Endothelial cell of umbilical vein (primary cell): ENCODE data around the gene PARM1. TPM values are rescaled to one million over a fixed set of nuclear protein-coding genes. Genes with fewer than 3 reads are reported as not detected.

Experiments
- BruUV-seq: library from RNA; stranded (reverse); fragments of 400-500 nt; replicated peaks from 2 replicates; lab custom pipeline; 2021; lab: Mats Ljungman, UMichigan
- CTCF ChIA-PET: fragments of 300-600, 350-600 bp; sonication (Branson Sonifier 250); formaldehyde crosslinking; loops from one replicate; lab custom pipeline; 2021; ENCODE audit warnings: antibody characterized with exemption, inconsistent platforms; lab: Charles Lee
- POLR2A ChIA-PET: fragments of 300-600, 350-600 bp; sonication (Branson Sonifier 250); formaldehyde crosslinking; loops from one replicate; lab custom pipeline; 2021; ENCODE audit warnings: antibody characterized with exemption, inconsistent platforms; lab: Charles Lee
- DNase-seq: peaks from one replicate; pipeline ENCODE4 v3.0.0-alpha.2; 2011; ENCODE audit warnings: low read depth, low spot score
- FAIRE-seq: peaks from 2 replicates; lab custom pipeline; 2011; peaks lifted over from hg19 to GRCh38; lab: Jason Lieb, UNC
- H2AFZ ChIP-seq: 2 replicates; pipeline ENCODE4 v1.6.0; 2012; ENCODE audit warnings: low read depth, low read length, control low read depth, inconsistent platforms
- H3K27ac ChIP-seq: 2 replicates; pipeline ENCODE4 v1.5.1; 2011; ENCODE audit warnings: low read depth, mild to moderate bottlenecking, control low read depth, low read length, moderate library complexity; ENCODE audit not compliant: insufficient read depth
- H3K27me3 ChIP-seq, 2 experiments: 2 replicates each; pipeline versions ENCODE4 v1.6.0 to v1.6.1; 2011; ENCODE audit warnings: low read length in 2 of 2, mixed read lengths in 1 of 2; ENCODE audit not compliant: control insufficient read depth in 2 of 2, insufficient read depth in 2 of 2
- H3K36me3 ChIP-seq, 2 experiments: 2 replicates in 1 of 2; 3 replicates in 1 of 2; pipeline ENCODE4 v1.5.1; 2011; ENCODE audit warnings: low read length in 2 of 2, mild to moderate bottlenecking in 1 of 2, moderate library complexity in 1 of 2; ENCODE audit not compliant: control insufficient read depth in 2 of 2, insufficient read depth in 2 of 2; ENCODE audit errors: extremely low read depth in 1 of 2
- H3K4me1 ChIP-seq: 3 replicates; pipeline ENCODE4 v1.5.1; 2011; ENCODE audit warnings: mild to moderate bottlenecking, low read length; ENCODE audit not compliant: control insufficient read depth, insufficient read depth; ENCODE audit errors: extremely low read depth
- H3K4me2 ChIP-seq: 2 replicates; pipeline ENCODE4 v1.6.1; 2011; ENCODE audit warnings: low read length, control low read depth, mixed read lengths; ENCODE audit not compliant: insufficient read depth
- H3K4me3 ChIP-seq, 3 experiments: fragments of 200-600 bp in 1 of 3; sonication (generic), shearing (Covaris generic) in 1 of 3; replicated peaks in 1 of 3; 2 replicates each; pipeline ENCODE4 v1.5.1; 2011 to 2016; ENCODE audit warnings: control low read depth in 3 of 3, low read length in 3 of 3, mild to moderate bottlenecking in 2 of 3, inconsistent platforms in 1 of 3, low read depth in 1 of 3, moderate library complexity in 1 of 3; ENCODE audit not compliant: insufficient read depth in 1 of 3
- H3K79me2 ChIP-seq: 2 replicates; pipeline ENCODE4 v1.6.0; 2012; ENCODE audit warnings: low read length, inconsistent platforms; ENCODE audit not compliant: control insufficient read depth, insufficient read depth
- H3K9ac ChIP-seq: replicated peaks from 2 replicates; pipeline ENCODE3; 2011; ENCODE audit warnings: low read length, control low read depth; ENCODE audit not compliant: insufficient read depth; ENCODE audit errors: extremely low read depth
- H3K9me1 ChIP-seq: replicated peaks from 3 replicates; pipeline ENCODE4 v1.6.0; 2011; ENCODE audit warnings: mild to moderate bottlenecking, low read length; ENCODE audit not compliant: control insufficient read depth, insufficient read depth; ENCODE audit errors: extremely low read depth
- H3K9me3 ChIP-seq: replicated peaks from 2 replicates; pipeline ENCODE4 v1.5.1; 2012; ENCODE audit warnings: low read length, inconsistent platforms; ENCODE audit not compliant: control insufficient read depth, insufficient read depth
- H4K20me1 ChIP-seq: replicated peaks from 2 replicates; pipeline ENCODE3; 2011; ENCODE audit warnings: mild to moderate bottlenecking, low read length; ENCODE audit not compliant: control insufficient read depth, insufficient read depth; ENCODE audit errors: extremely low read depth
- CTCF ChIP-seq, 2 donors: IDR thresholded peaks; 1 replicate in 1 of 2; 2 replicates in 1 of 2; pipeline ENCODE4 v1.5.1; 2011; ENCODE audit warnings: low read length in 2 of 2, mild to moderate bottlenecking in 2 of 2, moderate library complexity in 2 of 2, control low read depth in 1 of 2, inconsistent platforms in 1 of 2, low read depth in 1 of 2; ENCODE audit not compliant: insufficient read depth in 1 of 2; ENCODE audit errors: extremely low read depth in 1 of 2
- EZH2 ChIP-seq: IDR thresholded peaks from 2 replicates; pipeline ENCODE4 v1.6.1; 2012; ENCODE audit warnings: borderline replicate concordance, low read depth, mild to moderate bottlenecking, moderate library complexity, low read length, inconsistent platforms; ENCODE audit not compliant: severe bottlenecking
- FOS ChIP-seq: IDR thresholded peaks from 2 replicates; pipeline ENCODE4 v1.6.1; 2011; ENCODE audit warnings: mild to moderate bottlenecking, low read length, moderate library complexity, borderline replicate concordance; ENCODE audit not compliant: insufficient read depth
- GATA2 ChIP-seq: IDR thresholded peaks from 2 replicates; pipeline ENCODE4 v1.7.0; 2011; ENCODE audit warnings: low read depth, mild to moderate bottlenecking, moderate library complexity, mixed read lengths, low read length; ENCODE audit not compliant: insufficient read length, insufficient read depth
- JUN ChIP-seq: IDR thresholded peaks from 2 replicates; pipeline ENCODE4 v1.6.1; 2011; ENCODE audit warnings: borderline replicate concordance, low read depth; ENCODE audit not compliant: insufficient read length, insufficient read depth
- MYC ChIP-seq: IDR thresholded peaks from one replicate; pipeline ENCODE4 v1.6.1; 2011; ENCODE audit warnings: mild to moderate bottlenecking, low read depth, low read length
- POLR2A ChIP-seq: IDR thresholded peaks from 2 replicates; pipeline ENCODE4 v1.6.1; 2012; ENCODE audit warnings: low read depth, mild to moderate bottlenecking, control low read depth, low read length
- POLR2AphosphoS5 ChIP-seq: IDR thresholded peaks from 2 replicates; pipeline ENCODE4 v1.6.1; 2012; ENCODE audit warnings: low read depth, mild to moderate bottlenecking, control low read depth, low read length, moderate library complexity; ENCODE audit not compliant: insufficient read depth
- dilution Hi-C: fragments of 300-500 bp; cut with MboI; formaldehyde crosslinking; loops from one replicate; pipeline ENCODE4 v1.15.0; 2019; ENCODE audit warnings: low sequenced_read_pairs; ENCODE audit not compliant: extremely low pct_ligation_motif_present
- intact Hi-C: fragments of 100-400 bp; cut with micrococcal nuclease; formaldehyde crosslinking; loops from one replicate; pipeline ENCODE4 v1.10.0; 2022
- polyA plus RNA-seq, 4 experiments: library from polyadenylated mRNA; depleted of rRNA in 3 of 4; stranded (reverse) in 3 of 4; unstranded in 1 of 4; fragments of >200 nt; gene quantifications; 2 replicates each; pipeline versions ENCODE4 v1.2.1 to v1.2.3, GENCODE V29; 2011 to 2012; ENCODE audit warnings: missing spikeins in 1 of 4
- total RNA-seq: library from RNA; stranded (reverse); gene quantifications from 2 replicates; pipeline ENCODE4 v1.2.3, GENCODE V29; 2021
- TF ChIP-seq, protein P1 (sequence below): IDR thresholded peaks from 2 replicates; pipeline ENCODE4 v1.6.1; 2011; ENCODE audit not compliant: insufficient read depth, insufficient read length

The PARM1 gene
- total and polyA plus RNA-seq, 2 donors (not counting 3 experiments of a cell fraction or from before 2014, with no cell fraction given): 0.01 TPM; not detected in 1

DNA sequence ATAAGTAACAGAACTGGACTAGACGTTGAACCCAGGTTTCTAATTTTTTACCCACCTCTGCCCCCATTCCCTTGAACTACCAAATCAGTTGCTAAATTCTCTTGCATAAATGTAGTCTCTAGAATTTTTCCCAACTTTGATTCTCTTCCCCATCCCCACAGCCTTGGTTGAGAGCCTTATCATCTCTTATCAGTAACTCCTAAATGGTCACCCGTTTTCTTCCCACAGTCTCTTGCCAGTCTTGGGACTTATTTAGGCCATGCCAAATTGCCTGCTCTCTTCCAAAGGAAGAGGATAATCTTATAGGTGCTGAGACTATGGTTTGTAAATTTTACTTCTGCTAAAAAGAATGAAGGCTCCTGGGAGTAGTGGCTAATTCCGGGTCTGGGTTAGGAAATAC lies 13.3 kb downstream of the PARM1 start:
- TF ChIP-seq JUN: no peak
- TF ChIP-seq POLR2AphosphoS5: no peak
- no peak for TF ChIP-seq POLR2A
- TF ChIP-seq, protein P1, sequence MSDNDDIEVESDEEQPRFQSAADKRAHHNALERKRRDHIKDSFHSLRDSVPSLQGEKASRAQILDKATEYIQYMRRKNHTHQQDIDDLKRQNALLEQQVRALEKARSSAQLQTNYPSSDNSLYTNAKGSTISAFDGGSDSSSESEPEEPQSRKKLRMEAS: no peak
- no peak for TF ChIP-seq GATA2
- no peak for TF ChIP-seq CTCF (IDR thresholded peaks at IDR 0.05; ENCODE audit: extremely low read depth in 1 of 2, insufficient read depth in 1 of 2, low read depth in 1 of 2, low read length in 2 of 2)
- no peak for TF ChIP-seq EZH2
- no peak for TF ChIP-seq FOS
- TF ChIP-seq MYC: no peak
- H4K20me1 ChIP-seq: no peaks in the 10 kb centered on the region
- POLR2A ChIA-PET: no interaction called here
- H3K9me3 ChIP-seq: no peaks in the 10 kb centered on the region
- H3K4me3 ChIP-seq: no peak overlapping the region
- peaks cover 0 to 4% of the 10 kb centered on the region in 2 experiments for H3K27me3 ChIP-seq
- DNase-seq (no peak), FAIRE-seq (no peak)
- H3K9me1 ChIP-seq: no peaks in the 10 kb centered on the region
- no peak overlapping the region for H3K9ac ChIP-seq
- dilution Hi-C loops (no loop called here), intact Hi-C loops (no loop called here)
- H3K4me1 ChIP-seq: no peaks in the 10 kb centered on the region
- H3K27ac ChIP-seq: no peak overlapping the region
- H3K79me2 ChIP-seq: no peaks in the 10 kb centered on the region
- no peaks in the 10 kb centered on the region for H3K36me3 ChIP-seq
- CTCF ChIA-PET: no interaction called here
- BruUV-seq: no TSS peak
- H3K4me2 ChIP-seq: no peak overlapping the region
- no peak overlapping the region for H2AFZ ChIP-seq
